HG03064 (cell line): ENCODE results near the gene SCAMP5.

Source experiments
- ATAC-seq: cut with Tn5 transposase; IDR thresholded peaks from one replicate; pipeline ENCODE4 v1.9.1; 2021; ENCODE audit warnings: low read depth; ENCODE audit not compliant: unreplicated experiment

SCAMP5 gene

DNA sequence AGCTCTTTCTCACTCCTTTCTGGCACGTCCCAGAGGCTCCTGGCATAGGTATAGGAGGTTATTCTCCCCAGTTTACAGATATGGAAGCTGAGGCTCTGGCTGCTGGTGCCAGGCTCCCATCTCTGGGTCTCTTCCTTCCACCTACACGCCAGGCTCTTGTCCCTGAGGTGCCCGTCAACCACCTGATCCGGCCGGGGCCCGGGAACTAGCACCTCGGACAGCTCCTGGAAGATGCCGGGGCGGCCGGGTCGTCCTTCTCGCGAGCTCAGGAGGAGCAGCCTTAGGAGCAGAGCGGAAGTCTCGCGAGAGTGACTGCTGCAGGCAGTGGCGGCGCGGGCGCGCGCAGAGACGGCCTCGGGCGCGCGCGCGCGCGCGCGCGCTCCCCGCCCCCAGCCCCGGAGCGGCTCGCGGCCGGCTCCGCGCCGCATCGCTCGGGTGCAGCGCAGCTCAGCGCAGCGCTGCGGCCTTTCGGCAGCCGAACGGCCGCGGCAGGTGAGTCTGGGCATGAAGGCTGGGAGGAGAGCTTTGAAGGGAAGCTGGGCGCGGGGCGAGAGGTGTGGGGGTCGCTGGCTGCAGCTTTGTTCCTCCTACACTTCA, at the start of gene SCAMP5:
SCAMP5 (plus strand) TSS at position 382 of the 597 bp plus-strand sequence. CDS start 16,277 bp downstream, outside the sequence.
- ATAC-seq = no peak

- no peak for ATAC-seq
These were observed 45.1 kb upstream of the SCAMP5 start for GRCh38 chr15:74950078-74950908.

GRCh38 chr15:74951006-74951405, 44.4 kb upstream of the SCAMP5 start:
- ATAC-seq = no peak

DNA sequence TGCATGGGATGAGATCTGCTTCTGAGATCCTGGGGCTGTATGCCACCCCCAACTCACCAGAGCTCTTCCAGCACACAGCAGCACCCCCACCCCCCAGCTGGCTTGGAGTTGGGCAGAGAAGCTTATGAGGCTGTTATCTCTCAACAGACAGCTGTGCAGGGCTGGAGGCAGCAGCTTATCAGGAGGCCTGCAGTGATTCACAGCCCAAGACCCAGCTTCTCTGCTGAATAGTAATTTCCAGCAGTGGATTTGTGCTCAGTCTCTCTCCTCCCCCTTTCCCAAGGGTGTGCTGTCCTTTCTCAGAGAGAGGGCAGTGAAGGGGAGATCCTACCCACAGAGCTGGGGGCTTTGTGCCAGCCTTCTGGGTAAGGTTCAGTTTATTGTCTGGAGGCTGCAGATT, 40.8 kb upstream of the SCAMP5 start:
- no peak for ATAC-seq

- ATAC-seq = no peak
These were observed 40.3 kb upstream of the SCAMP5 start for GRCh38 chr15:74955017-74955416.

DNA sequence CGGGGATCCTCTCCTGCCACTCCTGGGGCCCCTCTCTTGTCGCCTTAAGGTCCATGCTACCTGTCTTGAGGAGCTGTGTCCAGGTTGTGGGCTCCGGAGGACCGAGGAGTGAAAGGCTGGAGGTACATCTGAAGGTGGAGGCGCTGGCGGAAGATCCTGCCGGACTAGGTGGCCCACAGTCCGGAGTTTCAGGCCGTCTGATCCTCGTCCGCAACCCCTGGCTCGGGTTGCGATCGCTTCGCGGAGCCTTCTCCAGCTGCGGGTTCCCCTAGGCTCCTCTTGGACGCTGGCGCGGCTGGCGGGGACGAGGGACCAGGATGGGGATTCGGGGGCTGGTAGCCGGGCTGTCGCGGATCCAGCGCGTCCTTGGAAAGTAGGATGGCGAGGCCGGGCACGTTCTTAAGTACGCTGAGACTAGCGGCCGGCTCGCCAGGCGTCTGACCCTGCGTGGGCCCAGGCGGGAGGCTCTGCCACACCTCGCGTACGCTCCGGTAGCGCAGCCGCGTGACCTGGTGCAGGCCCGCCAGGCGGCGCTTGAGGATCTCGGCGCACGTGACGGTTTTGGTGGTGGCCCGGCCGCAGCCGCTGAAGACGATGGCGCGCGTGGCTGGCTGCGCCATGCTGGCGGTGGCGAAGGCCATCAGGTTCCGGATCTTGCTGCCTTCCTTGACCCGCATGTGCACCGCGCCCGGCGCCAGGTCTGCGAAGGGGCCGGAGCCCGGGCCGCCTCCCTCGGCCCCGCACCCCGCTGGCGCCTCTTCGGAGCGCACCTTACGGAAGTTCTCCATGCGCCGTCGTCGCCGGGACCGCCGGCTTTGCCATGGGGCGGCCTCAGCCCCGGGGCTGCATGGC, 39.3 kb upstream of the SCAMP5 start:
- ATAC-seq = peak; percentile 35

GRCh38 chr15:74956648-74957475, 38.5 kb upstream of the SCAMP5 start, which contains the start of gene RPP25:
Gene RPP25, minus strand, starts transcription at chr15:74956772. Its CDS starts 189 bp downstream, at chr15:74956583.
- peak; percentile 76 for ATAC-seq

- ATAC-seq = no peak
These were observed 37.8 kb upstream of the SCAMP5 start for GRCh38 chr15:74957476-74958035.

DNA sequence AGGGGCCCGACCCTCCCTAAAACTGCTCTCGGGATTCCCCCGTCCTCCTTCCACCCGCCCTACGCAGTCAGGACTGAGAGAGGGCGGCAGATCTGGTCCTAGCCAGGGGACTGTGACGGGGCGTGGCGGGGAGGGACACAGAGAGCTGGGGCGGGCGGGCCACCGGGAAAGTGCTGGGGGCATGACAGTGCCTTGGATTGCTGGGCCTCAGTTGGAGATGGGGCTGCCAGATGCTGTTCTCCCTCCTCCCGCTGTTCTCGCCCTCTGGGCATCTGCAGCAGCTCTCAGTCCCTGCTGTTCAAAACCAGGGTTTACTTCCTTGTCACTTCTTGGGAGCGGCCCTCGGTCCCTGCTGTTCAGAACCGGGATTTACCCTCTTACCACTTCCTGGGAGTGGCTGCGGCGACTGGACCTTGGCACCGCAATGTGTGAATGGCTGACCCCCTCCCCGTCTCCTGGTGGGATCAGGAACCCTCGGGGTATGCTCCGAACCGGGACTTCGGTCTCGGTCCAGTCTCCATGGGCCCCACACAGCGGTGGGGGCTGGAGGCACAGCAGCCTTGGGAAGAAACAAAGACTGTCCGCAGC, 36.9 kb upstream of the SCAMP5 start:
- no peak for ATAC-seq

- ATAC-seq = no peak
These were observed 36.3 kb upstream of the SCAMP5 start for GRCh38 chr15:74958908-74959585.

DNA sequence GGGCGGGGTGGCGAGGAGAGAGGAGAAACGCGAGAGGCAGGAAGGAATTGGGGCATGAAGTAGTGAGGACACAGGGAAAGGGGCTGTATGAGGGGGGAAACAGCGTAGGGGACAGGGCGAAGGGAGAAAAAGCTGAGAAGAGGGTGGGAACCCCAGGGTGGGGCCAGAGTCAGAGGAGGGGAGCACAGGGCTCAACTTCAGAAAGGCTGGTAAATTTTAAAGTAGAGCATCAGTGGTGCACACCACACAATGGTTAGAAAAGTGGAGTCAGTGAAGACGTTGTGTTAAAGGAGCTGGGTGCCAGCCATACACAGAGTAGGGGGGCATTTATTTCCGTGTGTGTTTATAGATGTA, 35.8 kb upstream of the SCAMP5 start:
- ATAC-seq = no peak

DNA sequence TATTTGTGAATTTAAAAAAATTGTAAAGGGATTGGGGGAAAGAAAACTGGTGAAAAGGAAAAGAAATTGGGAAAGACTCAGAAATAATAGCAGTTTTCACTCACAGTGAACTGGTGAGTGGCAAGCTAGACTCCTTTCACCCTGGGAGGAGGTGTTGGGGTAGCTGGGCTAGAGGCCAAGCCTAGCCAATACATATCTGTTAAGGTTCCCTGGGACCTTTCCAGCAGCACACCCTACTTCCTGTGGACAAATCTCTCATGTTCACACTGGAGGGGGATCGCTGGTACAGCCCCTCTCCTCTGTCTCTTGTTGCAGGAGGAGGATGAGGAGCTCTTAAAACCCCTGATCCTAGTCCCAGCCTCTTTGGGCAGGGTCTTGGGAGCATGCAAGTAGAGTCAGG, 35.1 kb upstream of the SCAMP5 start:
- ATAC-seq = no peak

DNA sequence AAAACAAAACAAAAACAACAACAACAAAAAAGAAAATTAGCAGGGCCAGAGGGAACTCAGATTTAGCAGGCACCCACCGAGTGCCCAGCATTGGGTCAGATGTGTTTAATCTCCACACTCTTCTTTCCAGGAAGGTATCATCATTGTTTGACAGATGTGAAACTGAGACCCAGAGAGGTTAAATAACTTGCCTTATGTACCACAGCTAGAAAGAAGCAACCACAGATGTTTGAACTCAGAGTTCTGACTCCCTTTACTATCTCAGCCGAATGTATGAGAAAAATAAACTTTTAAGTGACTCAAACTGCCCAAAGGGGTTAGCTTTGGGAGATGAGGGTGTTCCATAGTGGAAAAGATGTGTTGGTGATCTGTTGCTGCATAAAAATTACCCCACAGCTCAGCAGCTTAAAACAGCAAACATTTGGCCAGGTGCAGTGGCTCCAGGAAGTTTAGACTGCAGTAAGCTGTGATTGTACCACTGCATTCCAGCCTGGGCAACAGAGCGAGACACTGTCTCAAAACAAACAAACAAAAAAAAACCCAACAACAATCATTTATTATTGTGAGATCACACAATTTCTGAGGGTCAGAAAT, 34.3 kb upstream of the SCAMP5 start:
- no peak for ATAC-seq

DNA sequence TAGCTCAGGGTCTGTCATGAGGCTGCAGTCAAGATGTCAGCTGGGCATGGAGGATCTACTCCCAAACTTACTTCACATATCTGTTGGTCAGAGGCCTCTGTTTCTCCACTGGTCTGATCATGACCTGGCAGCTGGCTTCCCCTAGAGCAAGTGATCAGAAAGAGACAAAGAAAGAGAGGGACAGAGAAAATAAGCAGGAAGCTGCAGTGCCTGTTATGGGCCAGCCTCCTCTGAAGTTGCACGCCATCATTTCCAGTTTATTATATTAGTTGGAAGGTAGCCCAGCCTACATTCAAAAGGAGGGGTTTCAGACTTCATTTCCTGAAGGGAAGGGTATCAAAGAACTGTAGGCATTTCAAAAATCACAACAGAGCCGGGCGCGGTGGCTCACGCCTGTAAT, 33.7 kb upstream of the SCAMP5 start:
- ATAC-seq = no peak

DNA sequence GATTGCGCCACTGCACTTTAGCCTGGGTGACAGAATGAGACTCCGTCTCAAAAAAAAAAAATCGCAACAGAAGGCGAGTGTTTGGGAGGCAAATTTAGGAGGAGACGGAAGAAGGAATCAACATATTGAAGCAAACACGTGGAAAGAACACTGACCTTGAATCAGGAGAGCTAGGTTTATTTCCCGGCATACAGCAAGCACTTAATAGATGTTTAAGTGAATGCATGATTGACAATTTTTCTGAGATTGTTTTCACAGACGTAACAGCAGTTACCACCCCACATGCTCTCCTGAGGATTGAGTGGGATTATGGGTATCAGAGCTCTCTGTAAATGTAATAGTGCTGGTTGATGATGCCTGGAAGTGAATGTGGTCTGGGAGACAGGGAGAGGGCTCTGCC, 33.1 kb upstream of the SCAMP5 start:
- no peak for ATAC-seq

DNA sequence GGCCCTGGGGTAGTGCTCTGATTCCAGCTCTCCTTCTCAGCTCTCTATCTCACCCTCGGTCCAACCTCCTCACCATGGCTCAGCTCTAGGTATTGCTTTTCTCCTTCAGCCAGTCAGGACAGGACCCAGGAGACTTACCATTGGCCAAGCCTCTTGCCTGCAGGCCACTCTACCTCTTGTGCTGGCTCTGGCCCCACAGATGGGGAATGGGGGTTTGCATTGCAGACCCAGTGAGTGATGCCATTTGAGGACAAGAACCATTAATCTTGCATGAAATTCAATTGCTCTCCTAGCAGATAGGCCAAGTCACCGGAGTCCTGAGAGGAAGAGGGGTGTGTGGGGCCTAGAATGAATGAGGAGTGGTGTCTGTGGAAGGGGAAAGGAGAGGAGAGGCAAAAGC, 32.7 kb upstream of the SCAMP5 start:
- no peak for ATAC-seq

DNA sequence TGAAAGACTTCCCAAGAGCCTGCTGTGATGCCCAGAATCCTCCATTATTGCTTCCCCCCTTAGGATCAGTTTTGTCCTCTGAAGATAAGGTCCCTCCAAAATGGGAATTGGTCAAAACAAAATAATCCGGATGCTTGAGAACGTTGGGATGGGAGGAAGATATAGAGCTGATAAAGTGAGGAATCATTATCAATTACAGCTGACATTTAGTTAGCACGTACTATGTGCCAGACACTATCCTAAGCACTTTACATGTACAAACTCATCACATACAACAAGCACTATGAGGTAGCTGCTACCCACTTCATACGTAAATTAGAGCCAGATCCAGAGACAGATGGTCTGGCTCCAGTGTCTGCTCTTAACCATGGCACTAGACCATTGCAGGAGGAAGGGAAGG, 32.1 kb upstream of the SCAMP5 start:
- ATAC-seq = no peak

DNA sequence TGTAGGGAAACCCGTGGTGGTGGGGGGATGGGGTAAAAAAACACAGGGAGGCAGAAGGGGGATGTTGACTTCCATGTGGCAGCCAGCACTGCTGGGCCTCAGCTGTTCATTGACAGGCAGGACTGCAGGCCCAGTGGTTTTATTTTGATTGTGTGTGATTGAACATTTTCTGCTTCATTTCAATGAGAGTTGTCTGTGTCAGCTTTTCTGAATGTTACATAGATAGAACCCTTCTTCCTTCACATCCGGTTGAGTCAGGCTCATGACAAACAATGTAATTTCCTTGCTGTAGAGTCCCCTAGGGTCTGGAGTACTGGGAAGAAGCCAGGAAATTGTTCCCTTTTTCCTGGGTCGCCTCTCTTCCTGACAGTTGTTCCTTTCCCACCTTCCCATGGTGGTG, 30.6 kb upstream of the SCAMP5 start:
- ATAC-seq = no peak

GRCh38 chr15:74967670-74968069, 27.7 kb upstream of the SCAMP5 start:
- ATAC-seq = no peak
